Skeletal muscle satellite cell (primary cell): Measurements from ENCODE around the gene C1orf141.
"Not testable (repeated sequence)": the region's sequence is repeated elsewhere in the genome, so short reads cannot be mapped to it uniquely, and the experiment has no call there.

Experiments used
- H3K27me3 ChIP-seq: 2 replicates; pipeline ENCODE4 v1.7.0; 2013; ENCODE audit warnings: low read length; ENCODE audit not compliant: control insufficient read depth, insufficient read depth
- H3K36me3 ChIP-seq: 2 replicates; pipeline ENCODE4 v1.7.0; 2013; ENCODE audit warnings: mild to moderate bottlenecking, control low read depth, low read length; ENCODE audit not compliant: insufficient read depth
- H3K4me1 ChIP-seq: 2 replicates; pipeline ENCODE4 v1.7.0; 2013; ENCODE audit warnings: low read length; ENCODE audit not compliant: control insufficient read depth, insufficient read depth
- H3K4me2 ChIP-seq: 2 replicates; pipeline ENCODE4 v1.7.0; 2013; ENCODE audit warnings: mild to moderate bottlenecking, low read length
- H3K4me3 ChIP-seq: 2 replicates; pipeline ENCODE4 v1.7.0; 2013; ENCODE audit warnings: low read length
- H3K9ac ChIP-seq: 2 replicates; pipeline ENCODE4 v1.7.0; 2013; ENCODE audit warnings: mild to moderate bottlenecking, low read depth, low read length, moderate library complexity
- H3K9me3 ChIP-seq: replicated peaks from 2 replicates; pipeline ENCODE4 v1.7.0; 2013; ENCODE audit warnings: mild to moderate bottlenecking, control low read depth, low read length

The C1orf141 gene

GRCh38 chr1:67141832-67142231 is 7.1 kb upstream of the C1orf141 start:
- not testable (repeated sequence) for H3K4me2 ChIP-seq, H3K9ac ChIP-seq, H3K4me3 ChIP-seq, H3K36me3 ChIP-seq, H3K27me3 ChIP-seq, H3K4me1 ChIP-seq, H3K9me3 ChIP-seq

GRCh38 chr1:67140460-67140859 is 5.7 kb upstream of the C1orf141 start:
- Histone ChIP-seq H3K4me3 (no peak overlapping the region), H3K9me3 (no peaks in the 10 kb centered on the region), H3K36me3 (no peaks in the 10 kb centered on the region), H3K4me2 (no peak overlapping the region), H3K9ac (no peak overlapping the region), H3K27me3 (no peaks in the 10 kb centered on the region), H3K4me1 (peaks cover 2% of the 10 kb centered on the region)

- Histone ChIP-seq H3K4me2 (no peak overlapping the region), H3K4me3 (no peak overlapping the region), H3K9ac (no peak overlapping the region)
These were observed 4.2 kb upstream of the C1orf141 start for GRCh38 chr1:67138813-67139499.

GRCh38 chr1:67137307-67137753 is 2.6 kb upstream of the C1orf141 start:
- Histone ChIP-seq H3K4me3 (no peak overlapping the region), H3K27me3 (no peaks in the 10 kb centered on the region), H3K9ac (no peak overlapping the region), H3K36me3 (no peaks in the 10 kb centered on the region), H3K9me3 (no peaks in the 10 kb centered on the region), H3K4me2 (no peak overlapping the region), H3K4me1 (peaks cover 10% of the 10 kb centered on the region)

More at GRCh38 chr1:67138813-67139499, 4.2 kb upstream of the C1orf141 start:
- no peaks in the 10 kb centered on the region for H3K9me3 ChIP-seq
- H3K36me3 ChIP-seq, result no peaks in the 10 kb centered on the region
- no peaks in the 10 kb centered on the region for H3K27me3 ChIP-seq
- peaks cover 10% of the 10 kb centered on the region for H3K4me1 ChIP-seq

- no peaks in the 10 kb centered on the region for H3K27me3 ChIP-seq
- peak overlapping the region; percentile 68 for H3K4me2 ChIP-seq
- no peak overlapping the region for H3K9ac ChIP-seq
- no peaks in the 10 kb centered on the region for H3K9me3 ChIP-seq
- no peak overlapping the region for H3K4me3 ChIP-seq
- no peaks in the 10 kb centered on the region for H3K36me3 ChIP-seq
- H3K4me1 ChIP-seq, result peaks cover 10% of the 10 kb centered on the region
These were observed 584 bp upstream of the C1orf141 start for GRCh38 chr1:67135354-67135753.

- Histone ChIP-seq H3K36me3 (no peaks in the 10 kb centered on the region), H3K4me1 (peaks cover 10% of the 10 kb centered on the region), H3K4me3 (no peak overlapping the region), H3K9me3 (no peaks in the 10 kb centered on the region), H3K27me3 (no peaks in the 10 kb centered on the region), H3K4me2 (no peak overlapping the region), H3K9ac (no peak overlapping the region)
These were observed 1.6 kb downstream of the C1orf141 start for GRCh38 chr1:67133177-67133576.

- Histone ChIP-seq H3K4me3 (no peak overlapping the region), H3K4me1 (peaks cover 15% of the 10 kb centered on the region), H3K36me3 (no peaks in the 10 kb centered on the region), H3K27me3 (no peaks in the 10 kb centered on the region), H3K9me3 (no peaks in the 10 kb centered on the region), H3K4me2 (no peak overlapping the region), H3K9ac (no peak overlapping the region)
These were observed 4.1 kb downstream of the C1orf141 start for GRCh38 chr1:67130673-67131072.

GRCh38 chr1:67126974-67127373 is 7.8 kb downstream of the C1orf141 start:
- Histone ChIP-seq H3K9me3 (no peaks in the 10 kb centered on the region), H3K4me2 (no peak overlapping the region), H3K4me1 (peaks cover 5% of the 10 kb centered on the region), H3K9ac (no peak overlapping the region), H3K27me3 (no peaks in the 10 kb centered on the region), H3K4me3 (no peak overlapping the region), H3K36me3 (no peaks in the 10 kb centered on the region)

GRCh38 chr1:67126111-67126746 is 8.5 kb downstream of the C1orf141 start:
- H3K4me3 ChIP-seq, result no peak overlapping the region
- H3K9me3 ChIP-seq, result no peaks in the 10 kb centered on the region
- H3K27me3 ChIP-seq, result no peaks in the 10 kb centered on the region

GRCh38 chr1:67124455-67124854 is 10.3 kb downstream of the C1orf141 start:
- Histone ChIP-seq H3K4me1 (peaks cover 5% of the 10 kb centered on the region), H3K4me2 (no peak overlapping the region), H3K27me3 (no peaks in the 10 kb centered on the region), H3K4me3 (no peak overlapping the region), H3K9ac (no peak overlapping the region), H3K36me3 (no peaks in the 10 kb centered on the region), H3K9me3 (no peaks in the 10 kb centered on the region)

More at GRCh38 chr1:67126111-67126746, 8.5 kb downstream of the C1orf141 start:
- Histone ChIP-seq H3K4me1 (peaks cover 5% of the 10 kb centered on the region), H3K36me3 (no peaks in the 10 kb centered on the region), H3K4me2 (no peak overlapping the region), H3K9ac (no peak overlapping the region)

GRCh38 chr1:67120855-67121619 is 13.7 kb downstream of the C1orf141 start:
- Histone ChIP-seq H3K9me3 (no peaks in the 10 kb centered on the region), H3K27me3 (no peaks in the 10 kb centered on the region), H3K9ac (no peak overlapping the region), H3K4me3 (no peak overlapping the region), H3K36me3 (no peaks in the 10 kb centered on the region), H3K4me2 (no peak overlapping the region), H3K4me1 (peaks cover 9% of the 10 kb centered on the region)
